ENCODE results near the gene TNS3.
"Not testable (repeated sequence)": the region's sequence is repeated elsewhere in the genome, so short reads cannot be mapped to it uniquely, and the experiment has no call there.

TNS3 gene

DNA sequence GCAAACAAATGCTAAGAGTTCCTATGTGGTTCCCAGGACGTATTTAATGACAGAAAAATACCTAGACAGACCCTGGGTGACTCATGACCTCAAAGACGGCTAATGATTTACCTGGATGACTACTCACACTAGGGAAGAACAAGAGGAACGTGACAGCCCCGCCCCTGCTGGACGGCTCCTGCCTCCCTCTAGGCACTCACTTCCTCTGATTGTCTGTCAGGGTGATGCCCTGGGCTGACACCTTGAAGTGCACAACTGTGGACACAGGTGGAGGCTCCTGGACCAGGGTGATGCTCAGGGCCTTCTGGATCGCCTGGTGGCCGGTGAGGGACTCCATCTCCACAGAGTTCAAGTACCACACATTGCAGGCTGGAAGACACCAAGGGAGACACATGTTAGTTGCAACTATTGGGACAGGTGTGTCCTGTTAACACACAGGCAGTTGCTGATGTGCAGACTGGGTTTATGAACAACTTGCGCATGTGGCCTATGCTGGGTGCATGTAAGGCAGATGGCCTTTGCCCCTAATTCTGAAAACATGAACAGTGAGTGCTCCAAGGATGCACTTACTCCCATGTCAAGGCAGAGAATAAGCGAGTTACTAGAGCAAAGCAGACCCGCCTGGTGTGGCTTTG, 298.3 kb downstream of the TNS3 start:
- DNase-seq (ENCODE audit: low read depth): no peak

DNA sequence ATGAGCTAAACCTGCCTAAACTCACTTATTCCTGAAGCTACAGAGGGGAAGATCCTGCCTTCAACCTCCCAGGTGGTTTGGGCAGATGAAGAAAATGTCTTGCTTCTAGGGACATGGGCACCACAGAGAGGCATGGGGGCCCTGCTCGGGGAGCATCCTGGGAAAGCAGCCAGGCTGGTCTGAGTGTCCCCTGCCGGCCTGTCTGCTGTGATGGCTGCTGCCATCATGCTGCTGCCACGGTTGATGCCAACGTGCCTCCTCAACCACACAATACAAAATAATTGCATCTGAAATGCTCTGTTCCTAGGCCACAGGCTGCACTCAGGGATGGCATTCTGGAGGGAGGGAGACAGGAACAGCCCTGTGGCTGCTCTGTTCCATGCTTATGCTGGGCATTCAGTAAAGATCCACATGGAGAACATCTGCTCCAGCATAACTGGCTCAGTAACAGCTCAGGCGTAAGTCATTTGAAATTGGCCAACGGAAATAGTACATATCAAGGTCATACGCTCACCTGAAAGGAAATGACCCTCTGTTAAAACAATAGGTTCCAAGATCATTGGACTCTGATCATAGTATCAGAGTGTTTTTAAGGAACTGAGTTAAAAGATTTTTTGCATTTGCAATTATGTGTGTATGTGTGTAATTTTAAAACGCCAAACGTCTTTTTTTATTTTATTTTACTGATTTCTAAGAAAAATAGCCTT, 299.0 kb downstream of the TNS3 start:
- no peak for DNase-seq (ENCODE audit: low read depth)

DNA sequence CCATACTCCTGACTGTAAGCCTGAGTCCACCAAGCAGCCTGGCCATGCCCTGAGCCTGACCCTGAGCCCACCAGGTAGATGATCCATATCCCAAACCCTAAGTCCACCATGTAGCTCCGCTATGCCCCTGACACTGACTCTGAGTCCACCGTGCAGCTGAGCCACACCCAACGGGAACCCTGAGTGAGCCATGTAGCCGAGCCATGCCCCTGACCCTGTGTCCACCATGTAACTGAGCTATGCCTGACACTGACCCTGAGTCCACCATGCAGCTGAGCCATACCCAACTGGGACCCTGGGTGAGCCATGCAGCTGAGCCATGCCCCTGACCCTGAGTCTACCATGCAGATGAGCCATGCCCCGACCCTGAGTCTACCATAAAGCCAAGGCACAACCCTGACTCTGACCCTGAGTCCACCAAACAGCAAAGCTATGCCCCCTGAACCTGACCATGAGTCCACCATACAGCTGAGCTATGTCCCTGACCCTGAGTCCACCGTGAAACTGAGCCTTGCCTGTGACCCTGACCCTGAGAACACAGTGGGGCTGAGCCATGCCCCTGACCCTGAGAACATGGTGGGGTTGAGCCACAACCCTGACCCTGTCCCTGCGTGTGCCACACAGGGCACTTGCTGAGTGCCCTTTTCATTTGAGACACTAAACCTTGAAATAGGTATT, 299.8 kb downstream of the TNS3 start:
- DNase-seq (ENCODE audit: low read depth): no peak

DNA sequence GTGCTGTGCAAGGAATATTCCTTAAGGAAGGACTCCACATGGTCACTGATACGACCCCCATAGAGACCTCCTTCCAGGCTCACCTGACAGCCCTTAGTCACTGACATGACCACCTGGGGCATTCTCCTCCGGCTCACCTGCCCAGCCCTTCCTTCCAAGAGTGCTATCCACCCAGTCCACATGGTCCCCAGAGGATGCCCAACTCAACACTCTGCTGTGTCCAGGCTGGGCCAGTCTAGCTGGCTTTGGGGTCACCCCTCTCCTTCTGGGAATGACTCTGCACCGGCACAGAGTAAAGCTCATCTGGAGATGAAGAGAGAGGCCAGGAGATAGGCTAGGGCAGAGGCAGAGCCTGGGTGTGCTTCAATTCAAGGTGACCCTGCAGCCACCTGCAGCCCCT, 300.8 kb downstream of the TNS3 start:
- no peak for DNase-seq (ENCODE audit: low read depth)

DNA sequence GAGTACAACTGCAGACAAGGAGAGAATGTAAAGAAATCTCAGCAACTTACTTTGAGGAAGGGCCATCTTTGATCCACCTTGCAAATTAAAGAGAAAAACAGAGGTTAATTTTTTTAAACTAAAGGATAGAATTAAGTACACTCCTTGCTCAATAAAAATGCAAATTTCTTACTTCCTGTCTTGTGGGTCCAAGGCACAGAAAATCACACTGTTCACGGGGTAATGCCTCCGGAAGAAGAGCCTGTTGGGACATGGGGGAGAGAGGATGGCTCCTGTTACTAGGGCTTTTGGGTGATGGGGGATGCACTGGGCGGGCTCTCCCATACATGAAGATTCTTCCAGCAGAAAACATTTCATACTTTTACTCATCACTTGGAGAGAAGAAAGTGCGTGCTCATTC, 301.8 kb downstream of the TNS3 start:
- DNase-seq (ENCODE audit: low read depth): no peak

DNA sequence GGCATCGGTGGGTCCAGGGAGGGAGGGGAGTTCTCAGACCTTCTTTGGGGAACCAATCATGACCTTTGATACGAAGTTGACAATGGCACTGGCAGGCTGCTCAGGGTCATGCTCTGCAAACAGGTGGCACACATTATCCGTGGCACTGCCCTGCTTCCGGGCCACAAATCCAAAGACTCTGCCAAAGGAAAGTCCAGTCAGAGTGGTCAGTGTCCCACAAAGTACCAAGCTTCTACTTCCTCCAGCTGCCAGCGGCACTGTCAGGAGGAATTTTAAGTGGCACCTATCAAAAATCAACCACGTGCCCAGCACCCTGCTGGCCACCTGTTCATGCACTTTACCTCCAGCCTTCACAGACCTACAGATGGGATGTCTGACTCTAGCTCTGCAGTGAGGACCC, 303.9 kb downstream of the TNS3 start:
- DNase-seq (ENCODE audit: low read depth): no peak

DNA sequence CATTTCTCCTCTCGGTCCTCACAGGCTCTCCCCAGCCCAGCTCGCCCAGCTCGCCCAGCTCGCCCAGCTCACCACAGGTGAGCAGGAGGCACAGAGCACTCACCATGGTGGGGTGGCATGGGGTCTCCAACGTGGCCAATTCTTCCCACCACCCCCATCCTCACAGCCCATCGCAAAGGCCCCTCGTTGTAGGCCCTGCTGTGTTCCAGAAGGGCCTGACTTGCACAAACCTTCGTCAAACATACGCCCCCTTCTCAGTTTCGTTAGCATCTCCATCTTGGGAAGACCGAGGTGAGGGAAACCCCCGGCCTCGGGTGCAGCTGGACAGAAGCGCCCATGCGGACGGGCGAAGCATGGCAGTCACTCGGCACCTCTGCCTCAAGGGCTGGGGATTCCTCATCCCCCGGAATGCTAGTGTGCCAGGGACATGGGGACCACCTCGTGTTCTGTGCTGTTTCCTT, 304.6 kb downstream of the TNS3 start:
- DNase-seq (ENCODE audit: low read depth): no peak

DNA sequence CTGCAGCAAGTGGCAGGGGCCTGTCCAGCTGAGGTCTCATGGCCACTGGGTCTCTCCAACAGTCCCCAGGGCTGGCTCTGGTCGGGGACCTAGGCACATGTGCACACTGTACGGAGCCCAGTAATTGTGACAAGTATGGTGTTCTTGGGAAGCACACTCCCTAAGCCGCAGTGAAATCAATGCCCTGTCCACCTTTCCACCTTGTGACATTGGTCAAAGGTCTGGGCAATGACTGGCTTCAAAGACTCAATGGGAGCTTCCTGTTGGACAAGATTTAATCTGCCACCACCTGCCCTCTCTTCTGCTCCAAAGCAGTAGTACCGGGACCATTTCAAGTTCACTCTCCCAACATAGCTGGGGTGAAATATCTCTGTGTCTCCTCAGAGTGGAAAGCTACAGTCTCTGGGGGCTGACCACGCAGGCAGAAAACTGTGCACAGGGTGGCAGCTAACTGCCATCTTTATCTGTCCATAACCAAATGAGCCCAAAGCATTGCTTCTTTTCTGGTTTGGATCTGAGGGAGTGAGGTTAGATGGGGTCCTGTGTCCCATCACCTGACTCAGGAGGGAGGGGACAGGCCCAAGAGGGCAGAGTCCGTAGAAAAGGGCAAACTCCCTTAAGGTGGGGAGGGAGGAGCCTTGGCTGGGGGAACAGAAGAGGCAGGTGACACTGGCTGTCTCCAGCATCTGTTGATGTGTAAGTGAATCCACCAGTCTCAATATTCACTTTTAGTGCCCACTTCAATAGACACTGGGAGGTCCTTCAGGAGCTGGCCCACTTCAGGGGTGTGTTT, 307.7 kb downstream of the TNS3 start:
- DNase-seq (ENCODE audit: low read depth): no peak

DNA sequence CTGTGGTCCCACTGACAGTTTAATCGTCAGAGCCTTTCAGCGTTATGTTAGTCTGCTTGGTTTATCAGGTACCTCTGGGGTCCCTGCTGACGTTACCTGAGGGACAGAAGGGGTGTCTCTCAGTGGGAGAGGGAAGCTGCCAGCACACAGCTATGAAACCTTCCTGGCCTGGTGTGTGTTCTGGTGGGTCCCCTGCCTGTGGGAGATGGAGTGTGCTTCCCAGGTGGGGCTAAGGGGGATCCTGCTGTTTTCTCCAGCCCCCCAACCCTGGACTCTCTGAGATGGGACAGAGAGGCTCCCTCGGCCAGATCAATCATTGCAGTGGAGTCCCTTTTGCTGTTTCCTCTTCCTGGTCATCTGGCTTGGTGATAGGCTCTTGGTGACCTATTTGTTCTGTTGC, 308.8 kb downstream of the TNS3 start:
- DNase-seq (ENCODE audit: low read depth): no peak

DNA sequence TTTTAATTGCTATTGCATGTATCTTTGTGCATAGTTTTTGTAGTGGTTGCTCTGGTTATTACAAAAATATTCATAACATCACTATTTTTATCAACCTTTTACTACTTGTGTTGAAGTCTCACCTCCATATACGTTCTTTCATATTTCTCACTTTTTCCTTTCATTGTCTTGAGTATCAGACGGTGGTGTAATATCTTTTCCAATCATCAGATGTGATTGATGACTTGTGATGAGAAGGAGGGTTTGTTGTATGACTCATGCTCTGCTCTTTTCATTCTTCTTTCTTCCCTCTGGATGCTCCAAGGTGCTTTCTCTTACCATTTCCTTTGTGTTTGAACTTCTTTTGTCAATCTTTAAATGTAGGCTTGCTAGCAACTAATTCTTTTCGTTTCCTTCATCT, 310.2 kb downstream of the TNS3 start:
- no peak for DNase-seq (ENCODE audit: low read depth)

DNA sequence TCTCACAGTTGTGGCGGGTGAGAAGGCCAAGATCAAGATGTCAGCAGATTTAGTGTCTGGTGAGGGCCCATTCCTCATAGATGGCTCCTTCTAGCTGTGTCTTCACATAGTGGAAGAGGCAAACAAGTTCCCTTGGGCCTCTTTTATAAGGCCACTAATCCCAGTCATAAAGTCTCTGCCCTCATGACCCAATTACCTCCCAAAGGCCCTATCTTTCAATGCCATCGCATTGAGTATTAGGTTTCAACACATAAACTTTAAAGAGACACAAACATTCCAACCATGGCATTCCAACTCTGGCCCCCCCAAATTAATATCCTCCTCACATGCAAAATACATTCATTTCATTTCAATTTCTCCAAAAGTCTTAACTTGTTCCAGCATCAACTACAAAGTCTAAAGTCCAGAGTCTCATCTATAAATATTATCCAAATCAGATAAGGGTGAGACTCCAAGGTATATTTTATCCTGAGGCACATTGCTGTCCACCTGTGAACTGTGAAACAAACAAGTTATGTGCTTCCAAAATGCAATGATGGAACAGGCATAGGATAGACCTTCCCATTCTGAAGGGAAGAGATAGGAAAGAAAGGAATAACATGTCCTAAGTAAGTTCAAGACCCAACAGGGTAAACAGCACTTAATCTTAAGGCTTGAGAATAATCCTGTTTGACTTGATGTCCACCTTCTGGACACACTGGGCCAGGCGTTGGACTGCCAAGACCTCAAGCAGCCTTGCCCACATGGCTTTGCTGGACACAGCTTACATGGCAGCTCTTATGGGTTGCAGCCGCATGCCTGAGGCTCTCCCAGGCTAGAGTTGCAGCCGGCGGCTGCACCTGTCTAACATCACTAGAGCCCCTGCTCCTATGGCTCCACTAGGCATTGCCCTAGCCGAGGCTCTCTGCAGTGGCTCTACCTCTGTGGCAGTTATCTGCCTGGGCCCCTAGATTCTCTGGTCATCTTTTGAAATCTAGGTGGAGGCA, 312.8 kb downstream of the TNS3 start:
- DNase-seq (ENCODE audit: low read depth): no peak

DNA sequence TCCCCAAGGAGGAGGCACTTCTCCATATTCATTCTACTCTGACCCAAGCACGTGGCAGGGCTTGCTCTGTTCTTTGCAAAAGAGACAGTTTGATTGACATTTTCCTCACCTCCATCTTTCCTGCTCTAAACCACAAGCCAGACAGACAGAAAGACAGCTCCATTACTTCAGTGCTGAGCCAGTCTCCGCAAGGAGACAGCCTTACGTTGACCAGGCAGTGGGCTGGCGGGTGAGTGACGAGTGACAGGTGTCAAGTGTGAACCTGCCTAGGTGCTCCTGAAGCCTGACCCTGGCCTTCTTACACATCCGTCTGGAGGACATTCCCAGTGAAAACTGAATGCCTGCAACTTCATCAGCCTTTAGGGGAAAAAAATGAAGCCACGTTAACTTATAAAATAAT, 314.6 kb downstream of the TNS3 start:
- no peak for DNase-seq (ENCODE audit: low read depth)

DNA sequence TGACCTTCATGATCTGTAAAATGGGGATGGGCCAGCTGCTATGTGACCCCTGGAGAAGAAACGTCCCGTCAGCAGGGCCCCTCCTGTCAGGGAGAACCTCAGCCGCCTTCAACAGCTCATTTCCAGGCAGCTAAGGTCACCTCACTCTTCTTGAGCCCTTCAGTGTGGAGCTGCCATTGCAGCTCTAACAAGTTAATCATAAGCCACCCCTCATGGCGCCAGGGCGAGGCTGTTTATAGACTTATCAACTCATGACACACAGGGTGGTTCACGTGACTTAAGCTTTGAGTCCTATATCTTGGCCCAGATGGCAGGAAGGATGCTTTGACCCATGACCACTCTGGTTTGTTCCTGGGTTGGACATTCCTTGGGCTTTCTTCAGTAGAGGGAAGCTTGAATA, 315.1 kb downstream of the TNS3 start:
- DNase-seq (ENCODE audit: low read depth): no peak

DNA sequence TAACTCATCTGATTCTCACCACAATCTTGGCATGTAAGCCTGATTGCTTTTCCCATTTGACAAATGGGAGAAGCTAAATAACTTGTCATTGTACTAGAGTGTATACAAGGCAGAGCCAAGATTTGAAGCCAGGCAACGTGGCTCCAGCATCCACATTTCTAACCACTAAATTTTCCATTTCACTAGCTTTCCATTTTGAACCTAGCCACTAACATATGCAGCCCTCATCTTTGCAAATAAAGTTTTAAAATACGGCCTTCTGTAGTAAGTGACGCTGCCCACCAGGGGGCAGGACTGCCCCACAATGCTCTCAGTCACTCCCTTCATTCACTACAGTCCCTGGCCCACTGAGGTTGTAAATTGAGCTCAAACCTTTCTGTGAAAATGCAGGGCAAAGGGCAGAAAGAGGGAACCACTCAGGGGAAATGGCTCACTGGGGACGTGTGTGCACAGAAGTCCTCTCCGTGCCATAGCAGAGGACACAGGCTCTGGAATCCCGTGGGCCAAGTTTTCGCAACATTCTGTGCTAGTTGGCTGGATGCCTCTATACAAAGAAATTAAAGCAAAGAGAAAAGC, 315.7 kb downstream of the TNS3 start:
- DNase-seq (ENCODE audit: low read depth): no peak

DNA sequence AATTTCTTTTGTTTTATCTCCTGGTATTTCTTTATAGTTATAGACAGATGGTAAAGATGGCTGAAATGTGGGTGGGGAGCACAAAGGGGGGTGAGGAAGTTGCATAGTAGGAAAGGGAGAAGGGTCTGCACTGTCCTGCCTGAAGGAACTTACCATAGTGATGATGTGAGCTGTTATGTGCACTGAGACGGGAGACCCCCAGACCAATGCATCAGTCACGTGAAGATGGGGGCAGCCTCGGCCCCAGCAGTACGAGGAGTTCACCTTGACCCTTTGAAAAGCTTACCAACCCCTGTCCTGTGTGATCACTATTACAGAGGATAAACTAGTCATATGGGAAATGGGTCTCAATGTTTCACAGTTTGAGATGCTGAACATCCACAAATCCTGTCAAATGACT, 316.3 kb downstream of the TNS3 start:
- DNase-seq (ENCODE audit: low read depth): no peak

DNA sequence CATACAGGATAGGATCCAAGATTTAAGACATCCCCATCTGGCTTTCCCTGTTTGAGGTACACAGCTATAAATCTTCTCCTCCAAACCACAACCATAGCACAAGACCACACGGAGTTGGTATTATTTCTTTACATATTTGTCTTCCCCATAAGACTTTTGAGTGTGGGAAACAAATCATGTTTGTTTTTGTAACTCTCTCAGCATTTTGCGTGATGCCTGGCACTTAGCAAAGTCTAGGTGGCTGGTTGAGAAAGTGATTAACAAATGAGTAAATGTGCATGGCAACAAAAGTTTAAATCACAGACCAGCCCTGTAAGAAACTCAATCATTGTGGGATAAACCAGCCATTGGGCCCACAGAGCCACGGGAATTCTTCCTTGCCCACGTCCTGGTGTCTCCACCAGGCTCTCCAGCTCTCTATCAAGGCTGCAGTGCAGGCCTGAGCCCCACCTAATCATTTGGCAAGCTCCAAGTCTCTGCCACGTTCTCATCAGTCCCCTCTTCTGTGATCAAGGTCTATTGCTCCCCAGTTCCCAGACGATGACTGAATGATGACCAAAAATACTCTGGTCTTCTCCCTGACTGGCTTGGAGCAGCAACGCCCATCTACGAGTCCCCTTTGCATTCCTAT, 317.8 kb downstream of the TNS3 start:
- DNase-seq (ENCODE audit: low read depth): no peak

DNA sequence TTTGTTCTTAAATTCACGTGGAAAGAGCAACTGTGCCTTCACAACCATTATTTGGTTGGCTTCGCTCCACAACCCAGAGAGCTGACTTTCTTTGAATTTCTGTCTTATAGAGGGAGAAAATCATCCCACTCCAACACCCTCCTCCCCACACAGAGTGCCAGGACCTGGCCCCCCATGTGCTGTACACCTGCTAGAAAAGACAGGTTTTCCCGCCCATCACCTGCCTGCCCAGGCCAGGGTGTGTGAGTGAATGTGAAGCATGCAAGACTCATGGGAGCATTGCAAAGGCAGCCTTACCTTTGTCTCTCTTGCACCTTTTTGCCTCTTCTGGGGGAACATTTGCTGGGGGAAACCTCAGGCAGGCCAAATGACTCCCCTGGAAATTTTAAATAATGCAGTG, 319.0 kb downstream of the TNS3 start:
- no peak for DNase-seq (ENCODE audit: low read depth)

DNA sequence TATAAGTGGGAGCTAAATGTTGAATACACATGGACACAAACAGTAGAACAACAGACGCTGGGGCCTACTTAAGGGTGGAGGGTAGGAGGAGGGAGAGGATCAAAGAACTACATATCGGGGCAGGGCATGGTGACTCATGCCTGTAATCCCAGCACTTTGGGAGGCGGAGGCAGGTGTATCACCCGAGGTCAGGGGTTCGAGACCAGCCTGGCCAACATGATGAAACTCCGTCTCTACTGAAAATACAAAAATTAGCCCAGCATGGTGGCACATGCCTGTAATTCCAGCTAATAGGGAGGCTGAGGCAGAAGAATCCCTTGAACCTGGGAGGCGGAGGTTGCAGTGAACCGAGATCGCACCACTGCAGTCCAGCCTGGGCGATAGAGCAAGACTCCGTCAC, 319.8 kb downstream of the TNS3 start:
- DNase-seq (ENCODE audit: low read depth): not testable (repeated sequence)

DNA sequence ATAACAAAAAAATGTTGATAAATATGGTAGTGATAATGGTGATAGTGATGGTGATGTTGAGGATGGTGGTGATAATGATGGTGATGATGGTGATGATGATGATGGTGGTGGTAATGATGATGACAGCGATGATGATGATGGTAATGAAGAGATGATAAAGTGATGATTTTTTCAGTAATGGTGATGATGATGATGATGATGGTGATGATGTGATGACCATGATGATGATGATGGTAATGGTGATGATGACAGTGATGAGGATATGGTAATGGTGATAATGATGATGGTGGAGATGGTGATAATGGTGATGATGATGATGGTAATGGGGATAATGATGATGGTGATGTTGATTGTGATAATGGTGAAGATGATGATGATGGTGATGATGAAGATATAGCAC, 321.6 kb downstream of the TNS3 start:
- no peak for DNase-seq (ENCODE audit: low read depth)

DNA sequence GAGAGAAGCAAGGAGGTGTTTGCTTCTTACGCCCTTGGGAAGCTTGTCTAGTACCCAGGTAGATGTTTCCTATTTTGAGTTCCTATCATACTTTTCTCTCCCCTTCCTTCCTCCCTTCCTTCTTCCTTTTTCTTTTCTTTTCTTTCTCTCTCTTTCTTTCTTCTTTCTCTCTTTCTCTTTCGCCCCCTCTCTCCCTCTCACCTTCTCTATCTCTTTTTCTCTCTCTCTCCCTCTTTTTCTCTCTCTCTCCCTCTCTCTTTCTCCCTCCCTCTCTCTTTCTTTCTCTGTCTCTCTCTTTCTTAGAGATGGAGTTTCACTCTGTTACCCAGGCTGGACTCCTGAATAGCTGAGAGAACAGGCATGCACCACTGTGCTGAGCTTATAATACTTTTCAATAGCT, 322.2 kb downstream of the TNS3 start:
- no peak for DNase-seq (ENCODE audit: low read depth)

DNA sequence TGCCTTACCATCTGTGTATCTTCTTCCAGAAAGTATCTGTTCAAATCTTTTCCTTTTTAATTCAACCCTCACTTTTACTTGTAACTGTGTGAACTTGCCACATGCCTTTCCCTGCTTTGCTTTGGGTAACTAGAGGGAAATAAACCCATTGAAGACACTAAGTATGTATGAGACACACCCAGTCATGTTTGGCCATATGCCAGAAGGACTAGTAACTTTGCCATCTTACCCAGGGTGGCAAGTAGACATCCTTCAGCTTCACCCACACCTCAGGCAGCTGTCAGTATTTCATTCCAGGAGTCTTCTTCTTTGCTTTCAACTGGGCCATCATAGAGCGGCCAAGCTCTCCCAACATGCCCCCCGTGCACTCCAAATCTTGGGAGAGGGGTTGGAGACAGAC, 323.1 kb downstream of the TNS3 start:
- DNase-seq (ENCODE audit: low read depth): no peak

Data from stimulated activated CD4-positive, alpha-beta T cell treated with anti-CD3 and anti-CD28 coated beads, Interleukin-2, amount 100 ng/mL, for 4 hours (primary cell).